HG03025 (cell line): ENCODE data around the gene PCDH19.

Experiments used
- ATAC-seq: cut with Tn5 transposase; IDR thresholded peaks from one replicate; pipeline ENCODE4 v1.9.1; 2021; ENCODE audit warnings: mild to moderate bottlenecking, moderate library complexity; ENCODE audit not compliant: unreplicated experiment, low FRiP score

Gene PCDH19

DNA sequence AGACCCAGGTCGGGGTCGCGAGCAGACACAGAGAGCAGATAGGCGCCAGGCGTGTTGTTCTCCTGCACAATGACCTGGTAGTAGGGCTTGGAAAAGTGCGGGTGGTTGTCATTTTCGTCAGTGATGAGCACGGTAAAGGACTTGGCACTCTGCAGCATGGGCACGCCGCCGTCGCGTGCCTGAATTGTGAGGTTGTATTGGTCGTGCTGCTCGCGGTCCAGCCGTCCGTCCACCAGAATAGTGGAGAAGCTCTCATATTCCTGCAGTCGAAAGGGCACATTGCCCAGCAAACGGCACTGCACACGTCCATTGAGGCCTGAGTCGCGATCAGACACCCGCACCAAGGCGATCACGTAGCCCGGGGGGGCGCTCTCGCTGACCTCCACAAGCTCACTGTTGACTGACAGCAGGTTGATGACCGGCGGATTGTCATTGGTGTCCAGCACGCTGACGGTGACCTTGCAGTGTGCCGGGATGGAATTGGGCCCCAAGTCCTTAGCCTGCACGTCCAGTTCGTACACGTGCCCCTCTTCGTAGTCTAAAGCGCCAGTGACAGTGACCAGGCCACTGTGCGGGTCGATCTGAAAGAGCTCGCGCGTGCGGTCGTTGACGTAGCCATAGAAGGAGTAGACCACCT is 2.8 kb downstream of the PCDH19 start:
- no peak for ATAC-seq

DNA sequence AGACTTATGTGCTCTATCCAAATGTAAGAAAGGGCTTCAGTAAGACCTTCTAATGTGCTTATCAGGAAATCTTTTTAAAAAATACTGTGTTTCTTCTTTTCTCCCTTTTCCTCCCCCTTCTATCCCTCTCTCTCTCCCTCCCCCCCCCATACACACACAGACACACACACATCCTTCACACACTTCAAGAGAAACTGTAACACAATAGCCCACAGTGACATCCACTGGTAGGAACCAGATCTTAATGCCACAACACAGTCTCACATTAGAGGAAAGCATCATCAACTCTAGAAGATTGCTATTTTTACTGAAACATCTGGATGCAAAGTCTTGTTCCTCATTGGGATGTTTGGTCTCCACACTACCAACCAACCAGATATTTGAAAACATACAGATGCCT is 4.6 kb downstream of the PCDH19 start:
- no peak for ATAC-seq

DNA sequence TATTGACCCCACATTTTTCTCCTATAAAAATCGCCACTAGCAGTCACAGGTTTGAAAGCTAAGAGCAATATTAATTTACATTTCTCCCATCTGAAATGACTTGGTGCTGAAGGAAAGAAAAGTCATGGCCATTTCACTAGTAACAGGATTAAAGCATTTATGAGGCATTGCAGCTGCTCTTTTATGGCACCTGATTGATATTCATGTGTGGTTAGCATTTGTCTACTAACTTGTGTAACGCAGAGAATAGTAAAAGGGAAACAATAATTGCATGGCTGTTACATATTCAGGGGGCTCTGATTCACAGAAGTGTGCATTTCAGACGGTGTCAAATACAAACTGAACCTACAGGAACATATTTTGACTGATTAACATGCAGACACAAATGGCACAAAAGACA is 5.2 kb downstream of the PCDH19 start:
- ATAC-seq, result no peak

DNA sequence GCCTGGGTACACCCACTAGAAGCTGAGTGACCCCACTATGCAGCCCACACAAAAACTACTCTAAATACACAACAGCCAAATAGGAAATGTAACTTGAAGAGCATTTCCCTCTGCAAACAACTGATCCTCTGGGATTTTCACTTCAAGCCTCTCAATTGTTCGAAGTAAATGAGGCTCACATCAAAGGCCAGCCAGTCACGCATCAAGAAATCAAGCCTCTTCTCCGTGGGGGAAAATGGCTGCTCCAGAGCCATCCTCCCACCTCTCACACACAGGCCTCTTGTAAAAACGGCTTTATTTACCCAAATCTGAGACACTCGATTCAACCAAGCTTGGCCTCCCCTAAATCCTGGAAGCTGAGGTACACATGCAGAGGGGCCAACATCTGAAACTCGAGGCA is 14.3 kb downstream of the PCDH19 start:
- no peak for ATAC-seq

DNA sequence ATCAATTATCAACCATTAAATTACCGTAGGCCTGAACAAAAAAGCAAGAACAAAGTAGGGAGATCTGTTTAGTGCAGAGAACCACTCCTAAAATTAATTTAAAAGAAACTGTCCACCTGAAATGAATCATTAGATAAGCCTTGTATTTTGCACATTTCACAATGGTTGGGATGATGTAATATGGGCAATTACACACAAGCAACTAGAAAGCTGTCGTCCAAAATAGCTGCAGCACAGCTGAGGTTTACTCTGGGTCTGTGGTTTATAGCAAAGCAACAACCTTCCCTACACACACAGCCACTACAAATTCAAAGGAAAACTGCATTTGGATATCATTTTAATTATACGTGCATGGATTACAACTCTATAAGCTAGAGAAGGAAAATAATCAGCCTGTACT is 28.5 kb downstream of the PCDH19 start:
- no peak for ATAC-seq

DNA sequence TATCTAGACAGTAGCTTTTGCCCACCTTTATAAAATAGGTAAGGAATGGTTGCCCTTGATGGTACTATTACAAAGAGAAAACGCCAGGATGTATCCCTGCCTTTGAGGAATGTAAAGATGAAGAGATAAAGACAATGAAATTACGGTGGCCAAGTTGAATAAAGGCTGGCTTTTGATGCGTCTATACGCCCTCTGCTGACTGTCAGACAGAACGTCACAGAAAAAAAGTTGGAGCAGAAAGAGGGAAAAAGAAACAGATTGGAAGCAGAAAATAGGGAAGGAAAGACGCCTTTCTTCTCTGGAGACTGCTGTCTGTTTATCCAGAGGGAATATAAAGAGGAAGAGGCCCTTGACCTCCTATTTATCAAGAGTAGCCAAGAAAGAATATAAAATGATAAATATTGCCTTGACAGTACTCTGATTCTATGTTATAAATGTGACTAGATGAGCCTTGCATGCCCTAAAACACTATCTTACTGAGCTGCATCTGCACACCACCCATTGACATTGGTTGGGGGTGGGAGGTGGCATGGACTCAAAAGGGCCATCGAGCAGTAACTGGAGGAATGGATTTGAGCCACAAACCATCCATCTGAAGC is 30.6 kb downstream of the PCDH19 start:
- ATAC-seq, result no peak

DNA sequence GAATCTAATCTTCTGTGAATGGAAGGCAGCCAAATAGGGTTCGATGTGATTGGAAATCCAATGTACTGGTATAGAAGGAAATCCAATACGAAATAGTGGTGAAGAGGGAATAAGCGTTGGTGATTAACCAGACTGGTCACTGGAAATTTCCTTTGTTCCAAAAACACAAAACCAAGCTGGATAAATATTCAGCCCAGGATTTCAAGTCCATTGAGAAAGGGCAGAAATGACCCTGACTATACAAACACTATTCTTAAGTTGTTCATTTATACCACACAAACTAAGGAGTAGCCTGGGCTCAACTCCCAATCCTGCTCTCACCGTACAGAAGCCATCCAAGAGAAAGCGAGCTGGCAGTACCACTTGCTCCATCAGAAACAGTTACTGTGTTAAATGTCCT is 32.2 kb downstream of the PCDH19 start:
- no peak for ATAC-seq

DNA sequence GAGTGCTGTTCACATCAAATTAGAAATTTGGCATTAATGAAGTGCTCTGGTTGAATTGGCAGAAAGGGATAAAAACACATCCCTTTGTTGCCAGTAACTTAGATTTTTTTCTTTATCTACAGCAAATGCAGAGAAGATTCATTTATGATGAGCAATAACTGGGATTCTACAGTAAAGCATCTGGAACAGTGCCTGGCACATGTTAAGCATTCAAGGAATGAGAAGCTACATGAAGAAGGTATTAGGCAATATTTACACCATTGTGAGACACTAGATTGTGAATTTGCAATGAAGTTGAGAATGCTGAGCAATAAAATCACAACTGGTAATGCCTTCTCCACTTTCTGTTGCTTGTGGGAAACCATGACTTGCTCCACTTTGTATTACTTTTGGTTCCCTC is 33.5 kb downstream of the PCDH19 start:
- no peak for ATAC-seq

DNA sequence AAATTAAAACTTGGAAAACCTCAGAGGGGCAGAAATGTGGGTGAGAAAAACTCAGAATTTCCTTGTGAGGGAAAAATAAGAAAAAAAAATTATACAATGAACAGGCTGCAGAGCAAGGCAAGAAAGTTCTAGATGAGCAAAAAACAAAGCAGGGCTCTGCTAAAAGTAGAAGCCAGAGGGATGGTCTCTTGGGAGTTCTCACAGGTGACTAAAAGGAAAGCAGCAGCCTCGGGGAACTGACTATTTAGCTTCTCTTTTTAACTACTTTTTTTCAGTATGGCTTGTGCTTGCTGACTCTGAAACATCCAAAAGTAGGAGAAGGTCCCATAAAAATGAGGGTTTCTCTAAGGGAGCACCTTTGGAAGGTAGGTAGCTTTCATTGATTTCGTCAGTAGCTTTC is 36.4 kb downstream of the PCDH19 start:
- ATAC-seq, result no peak

DNA sequence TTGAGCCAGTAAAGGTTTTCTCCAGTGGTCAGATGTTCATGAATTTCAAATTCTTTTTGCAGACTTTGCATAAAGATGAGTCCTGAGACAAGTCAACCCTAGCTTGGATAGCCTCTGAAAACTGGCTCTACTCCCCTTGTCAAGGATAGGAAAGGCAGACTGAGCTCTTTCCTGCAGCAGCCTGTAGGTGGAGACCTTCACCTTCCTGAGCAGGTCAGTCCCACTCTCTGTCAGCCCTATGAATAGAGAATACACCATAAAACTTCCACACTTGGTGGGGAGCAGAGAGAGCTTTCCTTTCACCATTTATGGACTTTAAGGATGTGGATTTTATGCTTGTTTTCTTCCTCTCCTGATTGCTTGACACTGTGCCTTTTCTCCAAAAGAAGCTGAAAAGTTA is 41.9 kb downstream of the PCDH19 start:
- ATAC-seq, result no peak

DNA sequence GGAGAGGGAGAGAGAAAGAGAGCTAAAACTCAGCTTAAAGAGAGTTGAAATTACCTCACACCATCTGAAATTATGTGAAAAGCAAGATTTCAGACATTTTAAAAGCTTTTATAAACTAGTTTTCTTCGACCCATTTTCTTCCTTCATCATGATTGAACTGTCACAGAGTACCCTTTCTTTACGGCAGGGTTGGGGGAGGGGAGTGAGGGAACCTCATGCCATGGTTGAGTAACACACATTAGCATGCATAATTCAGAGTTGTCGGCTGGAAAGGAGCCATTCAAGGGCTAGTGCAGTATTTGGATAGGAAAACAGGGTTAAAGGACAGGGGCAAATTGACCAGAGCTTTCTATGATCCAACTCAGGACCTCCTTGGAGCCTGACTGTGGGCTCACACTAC is 46.2 kb downstream of the PCDH19 start:
- no peak for ATAC-seq

DNA sequence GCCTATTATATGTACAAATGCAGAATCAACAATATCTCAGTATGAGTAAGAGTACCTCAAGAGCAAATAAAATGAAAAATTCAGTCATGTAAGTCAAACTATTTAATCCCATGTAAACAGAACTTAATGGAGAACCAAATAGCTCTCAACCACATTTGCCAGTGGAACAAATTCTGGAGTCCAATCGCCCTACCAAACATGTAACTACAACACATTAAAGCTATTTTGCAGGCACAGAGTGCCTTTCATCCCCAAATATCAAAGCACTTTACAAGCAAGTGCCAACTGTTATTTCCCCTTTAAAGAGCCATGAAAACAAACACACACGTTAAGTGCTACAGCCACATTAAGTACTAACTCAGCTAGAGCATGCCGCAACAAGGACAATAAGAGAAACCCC is 51.3 kb downstream of the PCDH19 start:
- ATAC-seq, result no peak

DNA sequence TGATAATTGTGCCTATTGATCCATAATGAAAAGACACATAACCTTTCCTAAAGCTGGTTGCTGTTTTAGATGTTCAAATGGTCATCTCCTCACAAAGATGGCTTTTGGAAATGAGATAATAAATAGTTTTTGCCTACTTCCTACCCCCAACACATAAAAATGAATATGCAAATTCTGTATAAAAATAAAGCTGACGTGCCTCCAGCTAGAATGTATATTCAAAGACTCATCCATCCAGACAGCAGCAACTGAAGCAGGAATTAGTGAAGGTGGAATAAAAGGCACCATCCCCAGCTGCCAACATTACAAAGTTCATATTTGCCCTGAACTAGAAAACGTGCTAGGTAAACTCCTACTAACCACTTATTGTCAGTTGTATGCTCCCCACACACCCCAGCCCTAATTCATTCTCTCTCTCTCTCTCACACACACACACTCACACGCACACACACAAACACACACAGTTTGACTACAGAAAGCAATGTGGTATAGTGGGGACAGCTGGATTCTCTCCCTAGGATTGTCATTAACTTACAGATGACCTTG is 53.6 kb downstream of the PCDH19 start:
- no peak for ATAC-seq

DNA sequence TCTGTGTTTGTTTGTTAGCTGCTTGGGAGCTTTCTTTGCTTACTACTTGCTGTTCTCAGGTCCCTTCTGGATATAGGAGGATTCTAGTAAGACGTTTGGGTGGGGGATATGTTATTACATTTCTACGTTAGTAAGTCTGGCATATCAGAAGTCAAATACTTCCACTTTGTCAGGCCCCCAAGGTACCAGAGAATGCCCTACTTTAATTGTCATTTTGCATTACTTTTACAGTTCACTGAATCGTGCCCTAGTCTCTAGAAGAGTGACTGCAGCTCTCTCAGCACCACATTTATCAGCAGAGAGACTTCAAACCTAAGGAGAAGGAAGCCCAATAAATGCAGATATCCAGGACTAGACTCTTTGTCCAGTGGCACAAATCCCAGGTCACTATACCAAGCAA is 54.4 kb downstream of the PCDH19 start:
- no peak for ATAC-seq

DNA sequence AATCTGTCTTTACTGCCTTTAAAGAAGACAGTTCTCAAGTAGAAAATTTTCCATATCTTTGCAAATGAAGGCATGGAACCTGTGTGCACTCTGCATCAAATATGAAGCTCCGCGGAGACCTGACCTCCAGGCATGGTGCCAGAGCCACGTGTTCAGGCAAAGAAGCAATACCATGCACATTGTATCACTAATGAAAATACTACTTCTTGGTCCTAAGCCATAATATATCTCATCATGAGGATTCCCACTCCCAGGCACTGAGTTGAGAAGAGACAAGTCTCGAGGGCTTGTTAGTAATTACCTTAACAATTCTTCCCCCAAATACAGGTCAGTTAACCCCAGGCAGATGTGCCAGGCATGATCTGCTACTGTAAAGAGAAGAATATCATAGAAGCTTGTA is 56.7 kb downstream of the PCDH19 start:
- no peak for ATAC-seq

DNA sequence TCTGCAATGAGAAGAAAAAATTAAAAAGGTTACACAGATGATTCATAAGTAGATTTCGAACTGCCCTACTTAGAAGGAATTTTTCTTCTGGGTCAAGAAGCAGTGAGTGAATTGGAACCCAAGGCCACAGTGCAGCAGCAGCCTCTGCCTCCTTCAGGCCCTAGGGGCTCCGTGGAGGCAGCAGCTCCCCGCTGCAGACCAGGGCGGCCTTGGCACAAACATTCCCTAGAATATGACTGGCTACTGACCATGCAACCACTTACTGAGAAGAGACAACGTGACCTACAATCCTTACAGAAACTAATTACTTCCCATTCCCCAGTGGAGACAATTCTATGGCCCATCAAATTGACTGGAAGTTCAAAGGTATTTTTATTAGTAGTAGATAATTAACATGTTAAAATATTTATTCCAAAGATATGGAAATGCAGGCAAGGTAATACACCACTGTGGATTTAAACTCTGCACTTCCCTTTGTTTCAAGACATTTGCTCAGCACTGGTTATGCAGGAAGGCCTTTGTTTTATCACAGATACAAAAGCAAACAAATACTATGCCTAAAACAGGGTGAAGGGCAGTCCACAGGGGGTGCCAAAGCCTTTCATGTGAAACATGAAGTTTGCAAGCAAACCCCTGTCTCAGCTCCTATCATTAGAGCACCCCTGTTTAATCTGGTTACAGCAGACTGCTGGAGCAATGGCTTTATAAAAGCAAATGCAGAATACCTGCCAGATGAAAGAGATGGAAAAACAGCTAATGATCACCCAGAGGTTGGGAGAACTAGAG is 59.2 kb downstream of the PCDH19 start:
- no peak for ATAC-seq

DNA sequence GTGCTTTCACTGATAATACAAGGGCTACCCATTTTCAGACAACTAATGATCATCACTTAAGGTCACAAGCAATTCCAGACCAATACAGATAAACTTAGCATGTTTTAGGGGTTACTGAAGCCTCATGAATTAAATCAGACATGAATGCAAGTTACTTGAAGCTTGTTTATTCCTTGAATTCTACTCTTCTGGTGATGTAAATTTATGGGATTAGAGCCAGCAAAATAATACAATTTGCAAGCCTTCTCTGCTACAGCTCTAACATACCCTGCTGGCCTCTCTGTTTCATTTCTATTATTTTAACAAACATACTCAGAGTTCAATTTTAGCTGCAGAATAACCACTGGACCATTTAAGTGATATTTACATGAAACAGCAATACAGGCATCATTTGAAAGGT is 60.7 kb downstream of the PCDH19 start:
- no peak for ATAC-seq

DNA sequence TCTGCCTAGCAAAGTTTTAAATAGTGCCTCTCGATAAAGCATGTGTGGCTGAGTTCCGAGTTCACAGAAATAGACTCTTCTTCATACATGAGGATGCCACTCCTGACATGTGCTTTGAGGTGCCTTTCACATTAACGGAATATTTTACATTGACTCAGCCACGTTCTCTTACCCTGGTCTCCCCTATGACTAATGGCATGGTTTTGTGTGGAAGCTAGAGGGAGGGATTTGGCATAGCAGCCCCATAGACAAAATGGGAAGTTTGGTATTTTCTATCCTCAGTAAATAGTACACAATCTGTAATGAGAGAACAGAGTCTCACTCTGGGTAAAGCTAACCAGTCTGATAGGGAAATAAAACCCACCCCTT is 68.9 kb downstream of the PCDH19 start:
- no peak for ATAC-seq

DNA sequence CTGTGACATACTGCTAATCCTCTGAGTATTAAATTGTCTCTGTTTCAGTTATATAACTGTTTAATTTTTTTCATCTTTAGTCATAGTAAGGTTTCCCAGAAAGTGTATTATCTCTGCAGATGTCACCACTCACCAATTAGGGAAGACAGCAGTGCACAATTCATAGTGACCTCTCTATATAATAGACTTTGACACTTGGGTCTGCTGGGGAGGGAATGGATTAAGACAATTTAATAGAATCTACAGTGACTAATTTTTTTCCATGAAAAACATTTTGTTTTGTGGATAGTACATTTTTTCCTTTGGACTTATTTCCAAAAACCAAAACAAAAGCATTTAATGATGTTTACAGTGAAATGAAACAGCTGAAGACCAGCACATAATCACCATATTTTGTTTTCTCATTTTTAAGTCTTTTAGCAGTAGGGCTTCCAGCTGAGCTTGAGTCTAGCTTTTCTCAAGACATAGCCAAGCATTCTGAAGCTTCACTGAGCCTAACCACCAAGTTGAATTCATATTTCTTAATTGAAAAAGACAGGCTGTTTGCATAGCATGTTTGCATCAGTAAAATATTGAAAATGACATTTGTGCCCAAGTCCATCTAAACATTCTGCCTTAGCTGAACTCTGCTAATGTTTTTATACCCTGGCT is 69.5 kb downstream of the PCDH19 start:
- no peak for ATAC-seq

DNA sequence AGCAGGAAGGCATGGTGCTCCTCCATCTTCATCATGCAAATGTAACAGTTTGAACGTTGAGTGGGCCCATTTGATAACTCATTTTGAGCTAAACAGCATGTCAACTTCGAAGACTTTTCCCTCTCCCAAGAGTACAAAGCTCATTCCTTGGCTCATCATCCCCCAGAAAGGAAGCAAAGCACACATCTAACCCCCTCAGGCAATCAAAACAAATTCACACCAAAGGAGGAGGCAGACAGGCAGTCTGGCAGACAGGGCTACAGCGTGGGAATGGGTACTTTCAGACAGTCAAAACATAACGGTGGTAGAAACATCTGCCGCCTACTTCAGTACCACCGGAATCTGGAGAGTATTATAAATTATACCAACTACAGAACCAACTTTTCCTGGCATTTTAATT is 81.7 kb downstream of the PCDH19 start:
- no peak for ATAC-seq

DNA sequence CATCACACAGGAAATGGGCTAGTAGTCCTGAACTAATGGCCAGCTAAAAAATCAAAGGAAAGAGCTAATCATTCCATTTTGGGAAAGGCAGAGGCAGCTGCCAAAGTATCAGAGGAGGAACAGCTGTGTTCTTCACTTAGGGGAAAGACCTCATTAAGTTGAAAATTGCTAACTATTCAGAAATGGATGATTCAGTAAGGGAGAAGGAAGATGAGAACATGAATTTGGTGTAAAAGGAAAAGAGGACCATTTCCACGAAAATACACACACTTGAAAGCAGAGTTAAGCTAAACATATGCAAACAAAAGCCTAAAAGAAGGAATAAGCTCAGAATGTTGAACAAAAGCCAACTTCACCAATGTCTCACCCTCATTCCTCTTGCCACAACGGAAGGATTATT is 90.4 kb downstream of the PCDH19 start:
- no peak for ATAC-seq
